Subcutaneous adipose tissue (tissue), 4 donors: ENCODE data around the gene NPFFR1. TPM values are rescaled to one million over a fixed set of nuclear protein-coding genes. Genes with fewer than 3 reads are reported as not detected.

Source experiments
- CTCF ChIP-seq: fragments of 450-650 bp; IDR thresholded peaks from one replicate; pipeline ENCODE4 v1.5.1; 2016; ENCODE audit warnings: low read depth, mild to moderate bottlenecking, control low read depth, antibody characterized with exemption, moderate library complexity
- total RNA-seq, 4 donors: library from RNA; depleted of rRNA; stranded (reverse); fragments of >200 nt; gene quantifications; one replicate each; pipeline ENCODE4 v1.1.0, GENCODE V29; 2016

The NPFFR1 gene
- total RNA-seq, 4 donors from 2014 or later, result not detected

DNA sequence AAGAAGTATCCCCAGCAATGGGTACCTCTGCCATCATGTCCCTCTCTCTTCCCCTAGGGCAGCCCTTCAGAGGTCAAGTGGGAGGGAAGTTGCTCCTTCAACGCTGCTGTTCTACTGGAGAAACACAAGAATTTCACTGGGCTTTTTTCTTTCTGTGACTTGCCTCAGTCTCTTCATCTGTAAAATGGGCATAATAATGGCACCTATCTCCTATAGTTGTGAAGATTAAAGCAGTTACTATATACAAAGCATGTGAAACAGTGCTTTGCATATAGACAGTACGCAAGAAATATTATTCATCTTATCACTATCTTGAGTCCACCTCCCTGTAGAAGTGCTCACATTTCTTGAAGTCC is 1.6 kb upstream of the NPFFR1 start:
- no peak for TF ChIP-seq CTCF

DNA sequence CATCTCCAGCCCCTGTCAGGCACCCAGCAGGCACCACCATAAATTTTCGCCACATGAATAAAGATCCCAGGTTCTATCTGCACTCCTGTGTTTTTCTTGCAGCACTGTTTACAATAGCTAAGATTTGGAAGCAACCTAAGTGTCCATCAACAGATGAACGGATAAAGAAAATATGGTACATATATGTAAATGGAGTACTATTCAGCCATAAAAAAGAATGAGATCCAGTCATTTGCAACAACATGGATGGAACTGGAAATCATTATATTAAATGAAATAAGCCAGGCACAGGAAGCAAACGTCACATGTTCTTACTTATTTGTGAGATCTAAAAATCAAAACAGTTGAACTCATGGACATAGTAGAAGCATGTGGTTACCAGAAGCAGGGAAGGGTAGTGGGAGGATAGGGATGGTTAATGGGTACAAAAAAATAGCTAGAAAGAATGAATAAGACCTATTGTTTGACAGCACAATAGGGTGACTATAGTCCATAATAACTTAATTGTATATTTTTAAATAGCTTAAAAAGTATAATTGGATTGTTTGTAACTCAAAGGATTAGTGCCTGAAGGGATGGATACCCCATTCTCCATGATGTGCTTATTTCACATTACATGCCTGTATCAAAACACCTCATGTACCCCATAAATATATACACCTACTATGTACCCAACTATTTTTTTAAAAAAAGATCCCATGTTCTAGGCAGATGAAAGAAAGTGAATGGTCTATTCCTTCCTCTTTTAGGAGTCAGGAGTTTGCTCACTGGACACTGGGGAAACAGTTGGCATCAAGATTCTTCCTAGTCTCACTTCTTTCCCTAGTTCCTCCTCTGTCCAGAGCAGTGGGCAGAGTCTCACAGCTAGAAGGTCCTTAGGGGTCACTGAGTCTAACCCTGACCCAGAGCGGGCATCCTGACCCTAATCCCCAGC is 1.0 kb upstream of the NPFFR1 start:
- TF ChIP-seq CTCF, result no peak

- no peak for TF ChIP-seq CTCF
These were observed 746 bp downstream of the NPFFR1 start for GRCh38 chr10:70283071-70283444.

GRCh38 chr10:70281609-70282008 is 2.2 kb downstream of the NPFFR1 start:
- no peak for TF ChIP-seq CTCF

- TF ChIP-seq CTCF, result no peak
These were observed 3.7 kb downstream of the NPFFR1 start for GRCh38 chr10:70280099-70280498.

DNA sequence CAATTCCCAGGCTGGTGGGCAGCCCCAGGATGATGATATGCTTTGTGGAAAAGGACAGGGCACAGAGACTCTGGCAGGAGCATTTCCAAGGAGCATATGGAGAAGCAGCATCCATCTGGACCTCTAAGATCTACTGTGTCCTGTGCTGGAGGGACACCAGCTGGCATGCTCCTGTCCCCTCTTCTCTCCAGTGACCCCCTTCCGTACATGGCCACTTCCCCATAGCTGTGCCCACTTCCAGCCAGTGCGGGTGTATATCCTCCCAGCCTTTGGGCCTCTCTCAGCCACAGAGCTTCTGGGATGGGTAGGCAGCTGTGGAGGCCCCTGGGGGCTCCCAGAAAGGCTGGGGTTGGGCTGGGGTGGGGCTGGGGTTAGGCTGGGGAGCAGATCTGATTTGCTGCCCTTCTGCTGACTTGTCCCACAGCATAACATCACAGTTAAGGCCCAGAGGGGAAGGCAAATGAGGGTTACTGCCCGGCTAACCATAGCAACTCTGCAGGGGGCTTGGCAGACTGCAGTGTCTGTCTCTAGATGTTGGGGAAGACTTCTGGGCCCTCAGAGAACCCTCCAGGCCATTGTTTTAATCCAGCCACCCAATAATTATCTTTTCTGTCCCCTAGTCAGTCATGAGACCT is 6.3 kb downstream of the NPFFR1 start:
- no peak for TF ChIP-seq CTCF

DNA sequence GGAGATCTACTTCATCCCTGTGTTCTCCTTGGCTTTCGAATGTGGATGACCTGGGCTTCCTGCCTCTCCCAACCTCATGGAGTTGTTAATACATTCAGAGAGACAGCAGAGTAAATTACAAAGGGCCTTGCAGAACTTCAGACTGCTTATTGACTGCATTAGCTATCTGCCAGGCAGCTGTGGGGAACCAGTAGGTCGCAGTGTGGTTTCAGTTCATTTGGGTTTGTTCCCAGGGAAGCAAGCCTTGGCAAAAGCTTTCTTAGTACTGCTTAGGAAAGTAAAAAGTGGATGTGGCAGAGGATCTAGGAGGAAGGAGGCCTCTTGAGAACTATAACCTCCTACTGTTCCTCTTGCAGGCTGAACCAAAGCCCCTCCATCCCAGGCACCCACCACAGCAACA is 9.2 kb downstream of the NPFFR1 start:
- TF ChIP-seq CTCF, result no peak
